Measurements from ENCODE around the gene RNF150.
"Not testable (repeated sequence)": the region's sequence is repeated elsewhere in the genome, so short reads cannot be mapped to it uniquely, and the experiment has no call there.

RNF150 gene

DNA sequence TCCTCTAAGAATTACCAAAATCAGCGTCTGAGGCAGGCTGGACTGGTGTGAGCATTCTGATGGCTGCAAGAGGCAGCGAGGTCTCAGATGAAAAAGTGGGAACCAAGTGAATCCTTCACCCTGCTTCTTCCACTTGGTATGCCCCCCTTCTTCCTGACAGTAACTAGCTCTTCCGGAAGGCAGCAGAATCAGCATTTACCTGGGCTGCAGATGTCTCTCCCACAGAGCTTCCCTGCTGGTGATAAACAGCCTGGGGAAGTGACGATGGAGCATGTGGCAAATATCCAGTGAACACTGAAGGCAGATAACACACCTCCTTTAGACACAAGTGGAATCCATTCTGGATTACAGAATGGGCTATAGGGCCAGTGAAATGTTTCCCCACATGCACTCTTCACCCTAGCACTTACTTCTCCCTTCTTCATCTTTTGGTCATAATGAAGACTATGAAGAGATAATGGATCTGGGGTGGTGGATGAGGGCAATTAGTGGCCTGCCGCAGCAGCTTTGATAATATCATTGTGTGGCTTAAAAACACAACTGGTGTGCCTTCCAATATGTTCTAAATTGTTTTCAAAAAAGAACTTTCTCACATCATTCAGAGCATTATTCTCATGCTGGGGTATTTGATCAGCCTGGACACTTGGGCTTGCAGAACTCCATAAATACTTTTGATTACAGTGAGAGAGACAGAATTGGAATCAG is 316.3 kb downstream of the RNF150 start:
- DNase-seq, result no peak

DNA sequence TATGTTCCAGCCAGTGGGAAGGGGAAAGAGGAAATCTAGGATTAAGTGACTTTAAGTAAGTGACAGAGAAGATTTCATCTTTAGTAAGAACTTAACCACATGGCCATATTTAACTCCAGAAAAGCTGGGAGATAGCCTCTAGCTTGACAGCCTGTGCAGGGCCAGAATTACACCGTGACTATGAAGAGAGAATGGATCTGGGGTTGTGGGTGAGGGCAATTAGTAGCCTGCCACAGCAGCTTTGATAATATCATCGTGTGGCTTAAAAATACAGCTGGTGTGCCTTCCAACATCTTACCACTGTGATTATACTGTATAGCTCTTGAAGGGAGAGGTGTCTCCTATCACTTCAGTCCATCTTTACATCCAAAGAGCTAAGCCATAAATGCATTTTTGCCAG is 319.5 kb downstream of the RNF150 start:
- no peak for DNase-seq

DNA sequence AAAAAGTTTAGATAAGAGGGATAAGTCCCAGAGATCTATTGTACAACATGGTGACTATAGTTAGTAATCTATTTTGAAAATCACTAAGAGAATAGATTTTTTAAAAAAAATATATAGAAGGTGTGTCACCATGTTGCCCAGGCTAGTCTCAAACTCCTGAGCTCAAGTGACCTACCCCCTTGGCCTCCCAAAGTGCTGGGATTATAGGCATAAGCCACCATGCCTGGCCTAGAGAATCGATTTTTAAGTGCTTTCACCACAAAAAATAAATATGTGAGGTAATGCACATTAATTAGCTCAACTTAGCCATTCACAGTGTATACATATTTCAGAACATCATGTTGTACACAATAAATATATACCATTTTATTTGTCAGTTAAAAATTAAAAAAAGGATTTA is 320.4 kb downstream of the RNF150 start:
- no peak for DNase-seq

DNA sequence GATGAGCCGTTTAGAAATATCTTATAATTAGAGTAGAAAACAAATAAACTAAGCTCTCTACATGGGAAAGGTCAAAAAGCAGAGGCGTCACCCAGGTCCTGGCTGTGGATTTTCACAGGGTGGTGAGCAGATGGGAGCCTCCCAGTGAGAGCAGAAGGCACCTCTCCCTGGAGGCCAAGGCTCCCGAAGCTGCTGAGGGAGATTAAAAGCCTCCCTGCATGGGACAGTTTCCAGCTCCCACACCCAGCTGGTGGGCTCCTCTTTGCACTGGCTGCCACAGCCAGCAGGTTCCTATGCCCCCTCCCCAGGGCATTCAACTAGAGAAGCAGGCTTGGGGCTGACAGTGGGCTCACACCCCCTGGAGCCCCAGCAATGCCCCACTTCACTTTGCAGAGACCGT is 321.8 kb downstream of the RNF150 start:
- DNase-seq, result no peak

DNA sequence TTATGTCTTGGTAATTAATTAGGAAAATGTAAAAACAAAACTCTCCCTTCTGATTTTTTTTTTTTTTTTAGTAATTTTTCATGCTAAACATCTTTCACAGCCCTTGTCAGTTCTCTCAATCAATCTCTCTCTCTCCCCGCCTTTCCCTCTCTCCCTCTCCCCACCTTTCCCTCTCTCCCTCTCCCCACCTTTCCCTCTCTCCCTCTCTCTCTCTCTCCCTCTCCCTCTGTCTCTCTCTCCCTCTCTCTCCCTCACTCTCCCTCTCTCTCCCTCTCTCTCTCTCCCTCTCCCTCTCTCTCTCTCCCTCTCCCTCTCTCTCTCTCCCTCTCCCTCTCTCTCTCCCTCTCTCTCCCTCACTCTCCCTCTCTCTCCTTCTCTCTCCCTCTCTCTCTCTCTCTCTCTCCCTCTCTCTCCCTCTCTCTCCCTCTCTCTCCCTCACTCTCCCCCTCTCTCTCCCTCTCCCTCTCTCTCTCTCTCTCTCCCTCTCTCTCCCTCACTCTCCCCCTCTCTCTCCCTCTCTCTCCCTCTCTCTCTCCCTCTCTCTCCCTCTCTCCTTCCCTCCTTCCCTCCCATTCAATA is 322.6 kb downstream of the RNF150 start:
- DNase-seq, result not testable (repeated sequence)

Measured in right kidney (tissue), 1 donor.